ENCODE measurements around the gene ZBTB6.
"Not testable (repeated sequence)": the region's sequence is repeated elsewhere in the genome, so short reads cannot be mapped to it uniquely, and the experiment has no call there.

Gene ZBTB6

GRCh38 chr9:122923947-122924346 is 10.8 kb upstream of the ZBTB6 start:
- peak in 1 of 2 donors; percentile 38 for ATAC-seq

GRCh38 chr9:122922713-122923112 is 9.6 kb upstream of the ZBTB6 start:
- ATAC-seq = no peak

- ATAC-seq = no peak
These were observed 5.2 kb upstream of the ZBTB6 start for GRCh38 chr9:122918310-122918709.

DNA sequence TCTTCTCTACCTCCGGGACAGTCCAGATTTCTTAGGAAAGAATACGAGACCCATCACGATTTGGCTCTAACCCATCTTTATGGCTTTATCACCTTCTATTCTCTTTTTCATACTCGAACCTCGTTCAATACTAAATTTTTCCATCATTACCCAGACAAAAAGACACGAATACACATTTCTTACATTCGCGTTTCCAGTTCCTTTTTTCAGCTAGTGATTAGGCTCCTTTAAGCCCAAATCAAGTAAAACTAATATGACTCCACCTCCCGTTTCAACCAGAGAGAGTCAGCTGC is 506 bp downstream of the ZBTB6 start:
- ATAC-seq = no peak

- not testable (repeated sequence) for ATAC-seq
These were observed 7.0 kb downstream of the ZBTB6 start for GRCh38 chr9:122906122-122906521.

DNA sequence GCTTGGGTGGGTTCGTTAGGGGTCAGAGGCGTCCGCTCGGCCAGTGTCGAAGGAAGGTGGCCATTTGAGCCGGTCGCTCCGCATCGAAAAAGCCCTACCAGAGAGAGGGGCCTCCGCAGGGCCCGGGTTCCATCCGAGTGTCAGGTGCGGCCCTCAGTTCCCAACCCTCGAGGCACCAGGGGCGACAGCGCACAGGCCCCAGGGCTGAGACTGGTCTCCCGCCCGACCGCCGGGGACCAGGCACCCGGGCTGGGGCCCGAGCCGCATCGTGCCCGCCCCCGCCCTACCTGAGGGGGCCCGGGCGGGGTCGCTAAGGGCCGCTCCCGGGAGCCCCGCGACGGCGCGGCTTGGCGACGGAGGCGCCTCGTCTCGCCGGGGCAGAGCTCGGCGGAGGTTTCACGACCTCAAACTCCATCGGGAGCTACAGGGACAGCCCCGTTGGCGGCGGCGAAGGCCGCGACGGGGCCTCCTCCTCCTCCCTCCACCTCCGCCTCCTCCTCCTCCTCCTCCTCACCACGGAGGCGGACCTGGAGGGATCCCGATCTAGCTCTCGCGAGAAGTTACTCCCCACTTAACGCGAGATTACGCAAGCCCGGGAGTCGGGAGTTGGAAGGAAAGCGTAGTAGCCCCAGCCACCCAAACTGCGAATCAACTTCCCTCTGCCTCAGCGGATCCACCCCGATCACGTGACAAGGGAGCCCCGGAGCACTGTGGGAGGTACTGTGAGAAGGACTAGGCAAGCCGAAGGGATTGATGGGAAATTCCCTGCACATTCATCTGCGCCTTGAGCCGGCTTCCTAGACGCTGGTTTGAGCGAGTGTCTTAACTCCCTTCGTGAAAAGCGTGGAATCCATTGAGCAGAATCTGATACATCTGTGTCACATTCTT is 8.1 kb downstream of the ZBTB6 start, which contains the start of gene RC3H2:
Gene RC3H2 (minus strand): TSS at position 537 of the 888 bp plus-strand sequence. CDS start 7,850 bp downstream, outside the sequence.
- peak; percentile 88 to 90 for ATAC-seq

DNA sequence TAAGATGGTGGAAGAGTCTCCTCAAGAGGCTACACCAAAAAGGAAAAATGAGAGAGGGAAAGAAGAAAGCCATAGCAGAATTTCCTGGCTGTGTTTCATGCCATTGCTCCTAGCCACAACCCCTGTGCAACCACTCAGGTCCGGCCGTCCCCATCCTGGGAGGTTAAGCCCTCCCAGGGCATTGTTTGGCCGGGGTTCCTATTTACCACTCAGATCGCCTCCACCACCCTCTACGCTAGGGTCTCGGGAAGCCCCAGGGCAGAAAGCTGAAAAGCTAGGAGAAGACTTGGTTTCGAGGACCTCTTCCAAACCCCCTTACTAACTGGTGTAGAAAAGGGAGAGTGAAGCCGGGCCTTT is 8.7 kb downstream of the ZBTB6 start:
- peak in 1 of 2 donors; percentile 2 for ATAC-seq

DNA sequence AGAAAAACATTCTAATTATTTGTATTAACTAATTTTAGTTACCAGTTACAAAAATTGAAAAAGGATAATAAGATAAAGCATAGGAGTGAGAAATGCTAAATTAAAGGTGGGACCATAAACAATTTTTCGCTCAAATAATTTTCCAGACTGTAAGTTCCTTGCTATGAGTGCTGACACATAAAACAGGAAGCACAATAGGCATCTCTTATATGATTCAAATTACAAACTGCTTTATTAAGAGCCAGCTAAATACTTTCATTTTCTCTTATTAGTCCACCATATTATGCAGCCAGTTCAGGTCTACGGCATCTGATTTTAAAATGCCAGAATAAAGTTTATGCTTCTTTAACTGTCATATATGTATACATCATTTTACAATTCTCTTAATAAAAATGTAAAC is 12.3 kb downstream of the ZBTB6 start:
- no peak for ATAC-seq

DNA sequence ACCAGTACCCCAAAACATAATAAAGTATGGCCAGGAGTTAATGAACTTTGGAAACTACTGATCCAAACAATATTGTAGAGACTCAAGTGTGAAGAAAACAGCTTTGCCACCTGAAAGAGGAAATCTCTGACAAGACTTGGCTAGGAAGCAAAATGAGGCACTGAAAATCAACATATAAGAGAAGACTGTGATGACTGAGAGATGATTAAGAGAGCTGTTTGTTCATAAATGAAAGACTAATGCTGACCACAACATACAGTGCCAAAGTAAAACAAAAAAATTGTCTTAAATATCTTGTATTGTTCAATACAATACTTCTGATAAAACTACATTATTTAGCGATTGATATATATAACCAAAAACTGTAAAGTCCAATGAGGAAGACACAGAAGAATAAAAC is 15.2 kb downstream of the ZBTB6 start:
- peak; percentile 68 to 69 for ATAC-seq

GRCh38 chr9:122888480-122888879 is 24.6 kb downstream of the ZBTB6 start:
- no peak for ATAC-seq

- ATAC-seq = no peak
These were observed 30.0 kb downstream of the ZBTB6 start for GRCh38 chr9:122883125-122883524.

GRCh38 chr9:122879443-122879842 is 33.7 kb downstream of the ZBTB6 start:
- no peak for ATAC-seq

DNA sequence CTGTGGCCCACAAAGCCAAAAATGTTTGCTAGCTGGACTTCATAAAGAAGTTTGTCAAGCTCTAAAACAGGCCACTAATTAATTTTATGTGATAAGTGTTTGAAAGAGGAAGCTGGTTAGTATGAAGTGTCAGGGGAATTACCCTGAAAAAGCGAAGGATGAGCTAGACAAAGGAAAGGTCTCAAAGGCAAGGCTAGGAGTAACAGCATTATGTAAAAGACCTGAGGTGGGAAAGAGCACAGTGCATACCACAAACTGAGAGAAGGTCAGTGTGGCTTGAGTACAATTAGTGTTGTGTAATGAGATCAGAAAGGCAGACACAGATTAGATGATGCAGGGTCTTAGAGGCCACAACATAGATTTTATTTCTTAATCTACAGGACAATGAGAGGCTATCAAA is 37.6 kb downstream of the ZBTB6 start:
- ATAC-seq = no peak

GRCh38 chr9:122867276-122867675 is 45.8 kb downstream of the ZBTB6 start:
- ATAC-seq = not testable (repeated sequence)

GRCh38 chr9:122866079-122866478 is 47.0 kb downstream of the ZBTB6 start:
- ATAC-seq = no peak

GRCh38 chr9:122865300-122865699 is 47.8 kb downstream of the ZBTB6 start:
- ATAC-seq = no peak

DNA sequence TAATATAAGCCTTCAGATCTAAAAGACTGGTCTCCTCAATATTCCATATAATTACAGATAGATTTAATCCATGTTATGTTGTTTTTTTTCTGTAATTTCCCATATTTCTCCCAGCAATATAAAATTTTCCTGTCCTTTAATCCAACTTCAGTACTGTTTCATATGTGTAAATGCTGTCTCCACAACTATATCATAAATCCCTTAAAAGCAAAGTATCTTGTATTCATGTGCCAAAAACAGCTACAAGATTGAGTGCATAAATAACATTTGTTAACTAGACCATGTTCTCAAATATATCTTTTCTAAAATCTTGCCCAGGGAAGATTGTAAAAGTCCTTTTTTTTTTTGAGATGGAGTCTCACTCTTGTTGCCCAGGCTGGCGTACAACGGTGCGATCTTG is 49.7 kb downstream of the ZBTB6 start:
- no peak for ATAC-seq

GRCh38 chr9:122860319-122861142 is 52.6 kb downstream of the ZBTB6 start:
- no peak for ATAC-seq
